SH-SY5Y (cell line): ENCODE data around the gene FCHSD2.

ENCODE experiments used
- GATA2 ChIP-seq: IDR thresholded peaks from 2 replicates; pipeline ENCODE4 v1.6.1; 2011; ENCODE audit warnings: mild to moderate bottlenecking, low read depth, low read length
- GATA3 ChIP-seq: IDR thresholded peaks from 2 replicates; pipeline ENCODE4 v1.6.1; 2011; ENCODE audit warnings: low read depth, mild to moderate bottlenecking, low read length, moderate library complexity

DNA sequence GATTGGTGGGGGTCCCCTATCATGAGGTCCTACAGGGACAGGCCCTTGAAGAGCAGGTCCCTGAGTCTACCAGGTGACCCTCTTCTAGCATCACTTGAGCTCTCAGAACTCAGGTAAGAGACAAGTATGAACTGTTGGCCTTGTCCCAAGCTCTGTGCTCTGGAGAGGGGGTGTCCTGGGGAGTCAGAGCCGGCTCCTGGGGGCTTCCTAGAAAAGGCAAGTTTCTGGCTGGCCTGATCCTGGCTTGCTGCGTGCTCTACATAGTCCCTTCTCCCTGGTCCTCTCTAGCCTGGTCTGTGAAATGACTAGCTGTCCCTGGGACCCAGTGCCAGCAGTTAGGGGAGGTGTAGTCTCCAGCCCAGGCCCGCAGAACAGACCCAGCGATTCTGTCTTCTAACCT is 316.5 kb downstream of the FCHSD2 start:
- TF ChIP-seq GATA3, result no peak
- no peak for TF ChIP-seq GATA2
